Activated CD4-positive, alpha-beta T cell treated with anti-CD3 and anti-CD28 coated beads, Interleukin-2, amount 50 U/mL, for 48 hours (primary cell): Measurements from ENCODE around the gene GCA.

ENCODE experiments used
- DNase-seq, 2 experiments: peaks; one replicate each; pipeline ENCODE4 v3.0.0-alpha.2; 2020

The GCA gene

DNA sequence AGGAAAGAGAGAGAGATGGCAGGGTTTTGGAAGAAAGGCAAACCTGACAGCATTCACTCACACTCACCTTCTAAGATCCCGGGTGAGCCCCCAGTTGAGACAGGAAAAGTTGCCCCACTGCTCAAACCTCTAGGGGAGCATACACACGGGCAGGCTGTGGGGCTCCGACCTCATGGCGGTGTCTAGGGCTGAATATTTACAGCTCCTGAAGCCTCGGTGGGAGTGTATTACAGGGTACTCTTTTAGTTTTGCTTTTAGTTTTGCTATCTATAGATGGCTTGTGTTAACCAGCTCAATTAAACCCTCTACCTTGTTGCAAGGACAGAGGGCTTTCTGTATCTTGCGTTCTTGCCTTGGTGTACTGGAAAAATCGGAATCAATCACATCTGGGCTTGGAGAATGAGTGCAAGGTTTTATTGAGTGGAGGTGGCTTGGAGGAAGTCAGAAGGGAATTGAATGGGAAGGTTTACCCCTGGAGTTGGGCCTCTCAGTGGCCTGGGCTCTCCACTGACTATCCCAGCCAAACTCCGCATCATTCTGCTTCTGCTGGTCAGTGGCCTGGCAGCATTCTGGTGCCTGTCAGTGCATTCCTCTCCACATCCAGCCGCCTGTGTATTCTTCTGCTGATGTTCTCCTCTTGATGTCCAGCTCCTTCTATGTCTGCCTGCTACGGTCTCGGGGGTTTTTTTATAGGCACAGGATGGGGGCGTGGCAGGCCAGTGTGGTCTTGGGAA lies 15.3 kb upstream of the GCA start:
- DNase-seq: no peak

- DNase-seq: no peak
These were observed 13.1 kb upstream of the GCA start for GRCh38 chr2:162330881-162331280.

GRCh38 chr2:162333968-162334367 lies 10.0 kb upstream of the GCA start:
- peak; percentile 11 to 31 for DNase-seq

DNA sequence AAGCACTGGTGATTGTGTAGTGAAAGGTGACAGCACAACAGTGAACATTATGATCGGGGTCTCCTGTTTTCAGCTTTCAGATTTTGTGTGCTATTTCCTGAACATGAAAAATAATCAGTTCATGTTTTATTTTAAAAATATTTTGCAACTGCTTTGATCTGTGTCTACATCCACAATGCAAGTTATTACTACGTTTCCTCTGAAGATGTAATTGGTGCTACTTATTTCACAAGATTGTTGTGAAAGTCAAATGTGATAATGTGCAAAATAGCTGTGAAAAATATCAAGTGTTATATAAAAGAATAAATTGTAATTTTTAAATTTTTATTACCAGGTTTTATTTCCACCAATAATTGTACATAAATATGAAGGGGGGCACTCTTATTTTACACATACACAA lies 6.1 kb upstream of the GCA start:
- no peak for DNase-seq

- DNase-seq: no peak
These were observed 3.1 kb upstream of the GCA start for GRCh38 chr2:162340822-162341221.

DNA sequence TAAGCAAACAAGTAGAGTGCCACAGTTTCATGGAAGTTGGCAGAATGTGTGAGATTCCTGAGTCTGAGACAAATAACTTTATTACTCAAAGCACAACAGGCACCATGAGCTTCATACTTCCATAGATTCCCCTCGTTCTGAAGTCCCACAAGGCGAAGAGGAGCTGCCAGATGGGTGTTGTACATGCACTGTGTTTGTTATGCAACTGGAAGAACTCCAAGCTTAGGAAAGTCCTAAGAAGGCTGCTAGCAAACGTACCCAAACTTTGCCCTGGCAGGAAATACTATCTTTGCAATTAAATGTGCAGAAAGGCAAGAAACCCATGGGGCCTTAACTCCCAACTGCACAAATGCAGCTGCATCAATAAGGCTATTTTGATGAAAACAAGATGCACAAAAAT lies 1.6 kb upstream of the GCA start:
- no peak for DNase-seq

- DNase-seq: no peak
These were observed 1.1 kb upstream of the GCA start for GRCh38 chr2:162342841-162343240.

GRCh38 chr2:162343492-162343823 lies 474 bp upstream of the GCA start:
- no peak for DNase-seq

DNA sequence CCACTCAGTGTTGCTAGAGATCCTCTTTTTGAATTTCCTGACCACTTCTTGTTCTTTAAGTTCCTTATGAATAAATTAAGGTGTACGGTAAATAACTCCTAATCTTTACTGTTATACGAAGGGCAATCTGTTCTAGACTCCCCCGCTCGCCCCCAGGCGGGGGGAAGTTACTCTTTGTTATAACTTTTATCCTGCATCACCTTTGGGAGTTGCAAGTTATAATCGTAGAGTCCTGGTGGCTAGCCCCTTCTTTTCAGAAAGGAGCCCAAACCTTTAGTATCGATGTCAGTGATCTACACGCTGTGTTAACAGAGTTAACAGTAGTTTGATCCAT lies 652 bp downstream of the GCA start:
- DNase-seq: no peak

DNA sequence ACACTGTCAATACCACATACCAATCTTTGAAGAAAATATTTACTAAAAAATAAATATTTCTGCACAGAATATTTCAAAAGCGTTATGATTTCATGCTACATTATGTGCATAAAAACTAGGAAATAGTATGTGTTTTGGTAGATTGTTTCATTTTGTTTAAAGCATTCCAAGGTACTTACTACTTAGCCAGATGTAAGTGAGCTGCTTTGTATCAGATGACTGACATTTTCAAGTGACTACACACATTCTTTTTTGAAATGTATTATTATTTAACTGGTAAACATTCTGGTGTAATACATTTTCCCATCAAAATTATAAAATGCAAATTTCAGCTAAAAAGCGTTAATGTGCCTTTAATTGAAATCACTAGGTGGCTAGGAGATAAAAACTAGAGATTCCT lies 21.5 kb downstream of the GCA start:
- no peak for DNase-seq

- no peak for DNase-seq
These were observed 24.6 kb downstream of the GCA start for GRCh38 chr2:162368494-162368893.

GRCh38 chr2:162369551-162369950 lies 25.6 kb downstream of the GCA start:
- no peak for DNase-seq

- DNase-seq: no peak
These were observed 27.0 kb downstream of the GCA start for GRCh38 chr2:162370931-162371330.

DNA sequence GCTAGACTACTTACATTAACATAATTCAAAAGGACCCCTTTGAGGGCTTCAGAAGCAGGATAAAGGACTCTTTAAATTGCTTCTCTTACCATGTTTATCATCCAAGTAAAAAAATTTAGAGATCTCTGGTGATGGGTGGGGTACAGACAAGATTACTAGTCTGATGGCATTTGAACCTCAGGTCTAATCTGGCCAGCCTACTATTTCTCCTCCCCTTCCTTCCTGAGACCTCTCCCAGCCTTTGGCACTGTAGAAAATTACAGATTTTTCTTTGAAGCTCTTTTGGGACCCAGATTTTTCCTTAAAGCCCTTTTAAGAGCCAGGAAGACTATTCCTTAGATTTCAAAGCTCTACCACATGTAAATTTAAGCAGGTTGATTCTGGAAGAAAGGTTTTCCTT lies 28.9 kb downstream of the GCA start:
- DNase-seq: no peak

DNA sequence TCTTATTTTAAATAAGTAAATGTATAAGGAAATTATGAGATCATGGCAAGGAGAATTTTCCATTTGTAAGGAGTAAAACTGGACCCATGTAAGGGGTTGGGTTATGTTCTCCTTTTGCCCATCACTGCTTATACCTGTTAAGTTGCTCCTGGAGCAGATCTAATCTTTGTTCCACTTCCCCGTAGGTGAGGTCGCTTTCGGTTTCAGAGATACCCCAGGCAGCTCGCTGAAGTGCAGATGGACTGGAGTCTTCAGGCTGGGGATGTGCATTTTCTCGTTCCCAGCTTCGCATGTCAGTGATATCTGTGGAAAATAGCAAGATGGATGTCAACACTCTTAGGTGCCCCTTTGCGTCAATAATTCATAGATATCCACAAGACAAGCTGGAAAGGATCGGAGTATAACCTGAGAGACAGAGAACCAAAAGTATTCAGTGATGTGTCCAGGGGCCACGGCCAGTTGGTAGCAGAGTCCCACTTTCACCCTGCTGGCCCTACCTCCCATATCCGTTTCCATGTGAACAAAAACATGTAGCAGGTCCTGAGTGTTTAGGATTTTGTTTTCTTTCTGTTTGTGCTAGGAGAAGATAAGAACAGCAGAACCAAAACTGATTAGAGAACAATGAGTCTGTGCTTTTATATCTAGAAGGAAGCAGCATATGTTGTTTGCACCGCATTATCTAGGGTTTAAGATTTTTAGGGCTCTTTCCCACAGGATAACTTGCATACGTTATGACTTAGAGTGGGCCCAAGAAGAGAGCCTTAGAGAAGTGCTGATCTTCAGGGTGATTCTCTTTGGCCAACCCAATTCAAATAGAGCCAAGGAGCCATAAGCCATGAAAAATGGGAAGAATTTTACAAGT lies 36.0 kb downstream of the GCA start:
- no peak for DNase-seq

DNA sequence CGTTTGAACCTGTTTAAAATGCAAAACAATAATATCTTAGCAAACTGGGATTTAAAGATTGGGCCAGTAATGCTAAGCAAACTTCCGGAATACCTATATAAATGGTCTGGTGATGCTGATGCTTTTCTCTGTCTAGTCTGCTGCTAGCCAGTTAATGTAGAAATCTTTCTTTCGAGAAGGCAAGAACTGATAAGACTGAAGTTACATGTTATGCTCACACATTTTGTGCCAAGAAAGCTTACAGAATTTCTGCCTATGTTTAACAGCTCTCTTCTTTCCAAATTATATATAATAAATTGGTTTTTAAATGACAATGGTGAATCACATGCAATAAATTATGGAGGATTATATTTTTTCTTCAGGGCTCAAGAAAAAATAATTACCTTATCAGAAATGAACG lies 37.9 kb downstream of the GCA start:
- no peak for DNase-seq

GRCh38 chr2:162382278-162382677 lies 38.3 kb downstream of the GCA start:
- DNase-seq: no peak

- no peak for DNase-seq
These were observed 41.6 kb downstream of the GCA start for GRCh38 chr2:162385536-162385935.

DNA sequence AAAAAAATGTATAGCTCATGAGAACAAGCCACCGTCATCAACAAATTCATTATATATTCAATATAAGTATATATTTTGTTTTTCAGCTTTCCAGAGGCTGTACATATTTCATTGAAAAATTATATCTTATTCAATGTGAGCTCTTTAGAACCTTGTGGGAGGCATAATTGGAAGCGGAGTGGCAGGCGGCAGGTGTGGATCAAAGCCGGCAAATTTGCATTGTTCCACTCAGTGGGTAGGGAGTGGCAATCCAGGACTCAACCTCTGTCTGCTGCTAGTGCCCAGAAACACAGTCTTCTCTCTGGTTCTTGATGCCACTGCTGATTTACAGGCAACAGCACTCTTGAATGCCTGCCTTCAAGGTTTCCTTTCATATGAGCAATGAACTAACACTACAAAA lies 46.9 kb downstream of the GCA start:
- no peak for DNase-seq

DNA sequence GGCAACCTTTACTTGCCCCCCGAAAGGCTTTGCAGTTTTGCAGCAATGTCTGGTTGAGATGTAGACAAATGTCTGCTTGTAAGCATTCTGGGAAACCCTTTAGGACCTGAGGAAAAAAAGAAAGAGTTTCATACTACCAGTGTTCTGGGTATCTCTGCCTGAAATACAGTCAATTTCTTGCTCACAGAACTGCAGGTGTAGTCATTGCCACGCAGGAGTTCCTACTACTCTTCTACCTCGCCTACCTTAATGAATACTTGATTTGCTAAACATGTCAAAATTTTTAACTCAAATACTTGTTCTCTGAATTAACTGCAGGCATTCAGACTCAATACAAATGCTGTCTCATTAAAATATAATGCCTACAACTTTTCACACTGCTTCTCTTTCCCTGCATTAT lies 56.4 kb downstream of the GCA start:
- no peak for DNase-seq

GRCh38 chr2:162401871-162402270 lies 57.9 kb downstream of the GCA start:
- DNase-seq: no peak

DNA sequence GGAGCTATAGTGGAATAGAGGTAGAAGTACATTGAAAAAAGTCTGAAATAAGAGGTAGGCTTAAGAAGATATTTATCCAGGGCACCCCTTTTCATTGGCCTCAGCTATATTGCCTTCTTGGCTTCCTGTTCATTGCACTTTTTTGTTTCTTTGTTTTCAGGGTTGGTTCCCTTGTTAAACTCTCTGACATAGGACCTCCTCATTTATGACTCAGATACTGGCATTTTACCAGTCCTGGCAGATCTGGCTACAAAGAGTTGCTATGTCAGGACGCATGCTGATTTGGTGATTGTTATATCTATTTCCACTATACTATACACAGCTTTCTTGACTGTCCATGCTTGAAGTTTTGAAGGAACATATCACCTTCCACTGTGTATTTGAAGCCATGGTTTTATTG lies 60.0 kb downstream of the GCA start:
- DNase-seq: no peak
